Neural progenitor cell (in vitro differentiated cells): ENCODE results near the gene SUMO2.

Experiments
- CTCF ChIP-seq: fragments of 200-600 bp; sonication (generic); IDR thresholded peaks from 2 replicates; pipeline ENCODE4 v1.5.1; 2017; ENCODE audit warnings: antibody characterized with exemption, mild to moderate bottlenecking
- EZH2 ChIP-seq: fragments of 200-600 bp; sonication (generic); IDR thresholded peaks from 2 replicates; pipeline ENCODE4 v1.6.1; 2017; ENCODE audit warnings: antibody characterized with exemption, mild to moderate bottlenecking, moderate library complexity
- EZH2phosphoT487 ChIP-seq: fragments of 200-600 bp; sonication (generic); IDR thresholded peaks from 2 replicates; pipeline ENCODE4 v1.6.1; 2017; ENCODE audit warnings: antibody characterized with exemption

DNA sequence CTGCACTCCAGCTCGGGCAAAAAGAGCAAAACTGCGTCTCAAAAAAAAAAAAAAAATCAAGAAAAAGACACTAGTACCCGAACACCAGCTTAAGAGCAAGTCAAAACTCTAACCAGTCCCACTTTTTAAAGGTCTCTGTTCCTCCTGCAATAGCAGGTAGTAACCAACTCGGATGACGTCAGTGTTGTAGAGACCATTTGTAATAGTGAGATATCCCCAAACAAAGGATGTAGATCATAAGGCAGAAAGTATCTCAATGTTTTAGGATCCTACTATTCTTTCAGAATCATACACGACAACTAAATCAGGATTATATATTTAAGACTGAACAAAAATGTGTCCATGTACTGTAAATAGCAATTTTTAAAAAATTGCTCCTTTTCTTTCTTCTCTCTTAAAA is 30.8 kb downstream of the SUMO2 start:
- TF ChIP-seq CTCF (no peak), EZH2phosphoT487 (no peak), EZH2 (no peak)
